Cardiac muscle cell (in vitro differentiated cells and primary cell): Measurements from ENCODE around the gene GNA12. TPM values are rescaled to one million over a fixed set of nuclear protein-coding genes. Genes with fewer than 3 reads are reported as not detected.

ENCODE experiments used
- DNase-seq, 2 donors: peaks; one replicate each; pipeline versions ENCODE4 v3.0.0 to v3.0.0-alpha.2; 2010 to 2017; ENCODE audit warnings: low read depth in 1 of 2, low spot score in 1 of 2
- H3K27ac ChIP-seq: fragments of 200-600 bp; sonication (generic); 2 replicates; pipeline ENCODE4 v1.5.1; 2016
- H3K27me3 ChIP-seq: fragments of 200-600 bp; sonication (generic); 2 replicates; pipeline ENCODE4 v1.6.0; 2016; ENCODE audit warnings: control low read depth
- H3K36me3 ChIP-seq: fragments of 200-600 bp; sonication (generic); 2 replicates; pipeline ENCODE4 v1.5.1; 2016; ENCODE audit warnings: control low read depth
- H3K4me1 ChIP-seq: fragments of 200-600 bp; sonication (generic); 2 replicates; pipeline ENCODE4 v1.8.1; 2017; ENCODE audit warnings: low read depth, mild to moderate bottlenecking, mixed run types
- H3K4me3 ChIP-seq: fragments of 200-600 bp; sonication (generic); 2 replicates; pipeline ENCODE4 v1.5.1; 2016; ENCODE audit warnings: mild to moderate bottlenecking
- H3K9me3 ChIP-seq: fragments of 200-600 bp; sonication (generic); 2 replicates; pipeline ENCODE4 v1.5.1; 2017; ENCODE audit warnings: low read depth, mild to moderate bottlenecking, control low read depth
- polyA plus RNA-seq: library from polyadenylated mRNA; unstranded; fragments of >200 nt; fragmentation: Nextera tagmentation; extraction: Ambion mirVana; gene quantifications from 2 replicates; pipeline ENCODE4 v1.2.1, GENCODE V29; 2016
- total RNA-seq: library from RNA; depleted of rRNA; stranded (reverse); fragments of >200 nt; gene quantifications from 2 replicates; pipeline ENCODE4 v1.2.3, GENCODE V29; 2016
- TF ChIP-seq, protein P1 (sequence below): IDR thresholded peaks from 2 replicates; pipeline ENCODE4 v1.5.1; 2012; ENCODE audit warnings: low read depth, mild to moderate bottlenecking, low read length

GNA12 gene, protein sequence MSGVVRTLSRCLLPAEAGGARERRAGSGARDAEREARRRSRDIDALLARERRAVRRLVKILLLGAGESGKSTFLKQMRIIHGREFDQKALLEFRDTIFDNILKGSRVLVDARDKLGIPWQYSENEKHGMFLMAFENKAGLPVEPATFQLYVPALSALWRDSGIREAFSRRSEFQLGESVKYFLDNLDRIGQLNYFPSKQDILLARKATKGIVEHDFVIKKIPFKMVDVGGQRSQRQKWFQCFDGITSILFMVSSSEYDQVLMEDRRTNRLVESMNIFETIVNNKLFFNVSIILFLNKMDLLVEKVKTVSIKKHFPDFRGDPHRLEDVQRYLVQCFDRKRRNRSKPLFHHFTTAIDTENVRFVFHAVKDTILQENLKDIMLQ
- 34.5 and 54.4 TPM in 2 replicates for total RNA-seq
- polyA plus RNA-seq, result 59.1 and 64.2 TPM in 2 replicates

DNA sequence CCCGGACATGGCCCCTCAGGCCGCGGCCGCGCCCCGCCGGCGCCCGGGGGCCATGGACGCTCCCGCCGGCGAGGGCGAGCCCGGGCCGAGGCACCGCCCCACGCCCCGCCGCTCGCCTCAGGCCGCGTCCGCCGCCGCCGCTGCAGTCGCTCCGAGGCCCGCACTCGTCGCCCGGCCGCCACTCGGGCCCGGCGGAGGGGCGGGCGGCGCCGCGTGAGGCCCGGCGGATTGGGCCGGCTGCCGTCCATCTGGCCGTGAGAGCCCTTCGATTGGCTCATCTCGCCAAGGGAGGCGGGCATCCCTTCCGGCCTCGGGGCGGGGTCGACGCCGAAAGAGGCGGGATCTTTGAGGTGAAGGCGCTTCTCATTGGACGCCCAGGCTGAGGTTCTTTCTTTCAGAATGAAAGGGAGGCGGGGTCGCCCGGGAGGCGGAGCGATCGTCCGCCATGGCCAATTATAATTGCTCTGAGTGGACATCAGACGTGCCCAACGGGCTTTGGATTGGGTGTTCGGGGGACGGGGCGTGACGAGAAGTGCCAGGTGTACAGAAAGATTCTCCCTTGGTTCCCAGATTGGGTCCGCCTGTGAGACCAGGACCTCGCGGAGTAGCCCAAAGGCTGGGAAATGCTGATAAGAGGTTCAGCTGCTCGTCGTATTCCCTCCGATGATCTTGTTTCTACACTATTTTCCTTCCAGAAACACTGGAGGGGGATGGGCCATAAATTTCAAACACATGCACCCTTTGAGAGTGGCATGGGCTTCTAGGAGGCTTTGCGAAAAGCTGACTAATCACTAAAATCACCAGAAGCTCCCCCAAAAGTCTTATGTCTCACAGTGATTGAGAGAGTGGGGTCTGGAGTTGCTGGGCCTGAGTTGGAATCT lies at the start of gene GNA12:
GNA12 (minus strand) TSS at position 156 of the 881 bp plus-strand sequence; CDS start at position 9, 147 bp downstream.
- TF ChIP-seq, protein P1, sequence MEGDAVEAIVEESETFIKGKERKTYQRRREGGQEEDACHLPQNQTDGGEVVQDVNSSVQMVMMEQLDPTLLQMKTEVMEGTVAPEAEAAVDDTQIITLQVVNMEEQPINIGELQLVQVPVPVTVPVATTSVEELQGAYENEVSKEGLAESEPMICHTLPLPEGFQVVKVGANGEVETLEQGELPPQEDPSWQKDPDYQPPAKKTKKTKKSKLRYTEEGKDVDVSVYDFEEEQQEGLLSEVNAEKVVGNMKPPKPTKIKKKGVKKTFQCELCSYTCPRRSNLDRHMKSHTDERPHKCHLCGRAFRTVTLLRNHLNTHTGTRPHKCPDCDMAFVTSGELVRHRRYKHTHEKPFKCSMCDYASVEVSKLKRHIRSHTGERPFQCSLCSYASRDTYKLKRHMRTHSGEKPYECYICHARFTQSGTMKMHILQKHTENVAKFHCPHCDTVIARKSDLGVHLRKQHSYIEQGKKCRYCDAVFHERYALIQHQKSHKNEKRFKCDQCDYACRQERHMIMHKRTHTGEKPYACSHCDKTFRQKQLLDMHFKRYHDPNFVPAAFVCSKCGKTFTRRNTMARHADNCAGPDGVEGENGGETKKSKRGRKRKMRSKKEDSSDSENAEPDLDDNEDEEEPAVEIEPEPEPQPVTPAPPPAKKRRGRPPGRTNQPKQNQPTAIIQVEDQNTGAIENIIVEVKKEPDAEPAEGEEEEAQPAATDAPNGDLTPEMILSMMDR, result no peak
- H3K27me3 ChIP-seq, result no peaks in the 10 kb centered on the region
- no peaks in the 10 kb centered on the region for H3K36me3 ChIP-seq
- peaks cover 18% of the 10 kb centered on the region for H3K4me1 ChIP-seq
- peak within 1 kb of the TSS; percentile 77 for H3K27ac ChIP-seq
- peak; percentile 99 for DNase-seq
- no peaks in the 10 kb centered on the region for H3K9me3 ChIP-seq
- peak within 1 kb of the TSS; percentile 81 for H3K4me3 ChIP-seq

DNA sequence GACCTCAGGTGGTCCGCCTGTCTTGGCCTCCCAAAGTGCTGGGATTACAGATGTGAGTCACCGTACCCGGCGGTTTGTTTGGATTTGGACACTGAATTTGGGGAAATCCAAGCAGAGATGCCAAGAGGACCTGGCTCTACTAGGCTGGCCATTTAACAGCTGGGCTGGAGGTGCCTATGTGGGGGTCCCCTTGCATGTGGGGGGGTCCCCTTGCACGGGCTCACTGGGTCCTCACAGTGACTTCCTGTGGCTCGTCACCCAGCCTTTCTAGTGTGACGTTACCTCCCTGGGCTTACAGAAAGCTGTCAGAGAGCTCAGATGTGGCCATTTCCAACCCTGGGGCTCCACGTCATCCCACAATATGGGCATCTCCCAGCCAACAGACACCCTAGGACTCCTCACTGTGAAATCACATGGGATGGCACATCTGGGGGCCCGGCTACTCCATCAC lies 49.3 kb upstream of the GNA12 start:
- DNase-seq, result no peak
- Histone ChIP-seq H3K27ac (no peak overlapping the region), H3K4me3 (no peak overlapping the region), H3K9me3 (no peaks in the 10 kb centered on the region), H3K36me3 (no peaks in the 10 kb centered on the region), H3K4me1 (no peaks in the 10 kb centered on the region), H3K27me3 (no peaks in the 10 kb centered on the region)
- TF ChIP-seq, protein P1, result no peak

DNA sequence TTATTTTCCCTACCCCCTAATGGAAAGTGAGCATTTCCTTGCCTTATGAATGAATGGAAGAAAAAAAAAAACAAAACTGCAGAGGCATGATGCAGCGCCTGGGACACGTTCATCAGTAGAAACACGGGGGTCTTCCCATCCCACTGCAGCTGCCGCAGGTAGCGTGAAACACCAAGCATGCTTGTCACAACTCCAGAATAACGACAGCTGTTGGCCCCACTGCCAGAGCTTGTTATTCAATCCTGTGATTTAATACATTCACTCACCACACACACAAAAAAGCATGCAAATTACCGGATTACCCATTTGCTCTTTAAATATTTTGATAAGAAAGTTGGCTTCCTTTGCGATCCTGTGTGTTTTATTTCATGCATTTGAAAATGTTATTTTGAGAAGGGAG lies 48.4 kb upstream of the GNA12 start:
- no peaks in the 10 kb centered on the region for H3K27me3 ChIP-seq
- no peak for DNase-seq
- TF ChIP-seq, protein P1, result no peak

DNA sequence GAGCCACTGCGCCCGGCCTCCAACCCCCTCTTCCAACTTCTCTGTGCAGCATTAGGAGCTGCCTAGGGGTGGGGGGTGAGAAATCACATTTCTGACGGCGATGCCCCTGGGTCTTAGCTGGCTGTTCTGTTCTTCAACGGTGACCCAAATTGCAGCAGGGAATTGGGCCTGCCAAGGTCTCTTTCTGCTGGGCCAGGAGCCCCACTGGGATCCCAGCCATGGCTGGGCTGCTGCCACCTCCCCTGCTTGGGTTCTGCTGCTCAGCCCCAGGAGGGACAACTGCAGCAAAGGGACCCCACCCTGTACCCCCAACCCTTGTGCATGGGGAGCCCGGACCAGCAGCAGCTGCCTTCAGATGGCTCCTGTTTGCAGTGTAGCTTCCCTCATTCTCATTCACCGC lies 43.7 kb upstream of the GNA12 start:
- Histone ChIP-seq H3K4me1 (no peaks in the 10 kb centered on the region), H3K27ac (no peak overlapping the region), H3K4me3 (no peak overlapping the region), H3K27me3 (no peaks in the 10 kb centered on the region), H3K9me3 (no peaks in the 10 kb centered on the region), H3K36me3 (no peaks in the 10 kb centered on the region)
- TF ChIP-seq, protein P1, result no peak
- DNase-seq, result no peak

More for the DNA sequence above, 48.4 kb upstream of the GNA12 start:
- Histone ChIP-seq H3K4me3 (no peak overlapping the region), H3K36me3 (no peaks in the 10 kb centered on the region), H3K9me3 (no peaks in the 10 kb centered on the region), H3K27ac (no peak overlapping the region), H3K4me1 (no peaks in the 10 kb centered on the region)

DNA sequence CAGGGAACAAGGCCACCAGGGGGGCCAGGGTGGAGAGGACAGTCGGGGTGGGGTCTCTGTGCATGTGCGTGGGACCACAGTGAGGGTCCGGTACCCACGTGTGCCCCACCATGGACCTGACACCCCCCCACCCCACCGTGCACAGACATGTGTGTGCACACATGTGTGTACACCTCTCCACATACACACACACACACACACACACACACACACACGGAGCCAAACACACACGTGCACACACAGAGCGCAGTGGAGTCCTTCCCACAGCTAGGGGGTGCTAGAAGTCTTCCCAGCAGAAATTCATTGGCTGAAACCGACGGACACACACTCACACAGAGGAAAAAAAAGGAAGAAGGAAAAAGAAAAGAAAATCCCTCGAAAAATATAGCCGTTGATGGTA lies 42.8 kb upstream of the GNA12 start:
- Histone ChIP-seq H3K27ac (no peak overlapping the region), H3K36me3 (no peaks in the 10 kb centered on the region), H3K4me3 (no peak overlapping the region), H3K9me3 (no peaks in the 10 kb centered on the region), H3K4me1 (no peaks in the 10 kb centered on the region), H3K27me3 (no peaks in the 10 kb centered on the region)
- DNase-seq, result peak; percentile 78 to 90
- TF ChIP-seq, protein P1, result peak; percentile 91
